HCT116 (cell line): ENCODE data around the gene HOMER2. TPM values are rescaled to one million over a fixed set of nuclear protein-coding genes. Genes with fewer than 3 reads are reported as not detected.

ENCODE experiments used
- ATAC-seq: fragments of 200-7000 bp; cut with Tn5 transposase; 2 replicates; pipeline ENCODE4 v1.9.1; 2020; ENCODE audit warnings: mild to moderate bottlenecking, moderate library complexity
- BruUV-seq: library from RNA; stranded (reverse); fragments of 400-500 nt; replicated peaks from 2 replicates; lab custom pipeline; 2021; lab: Mats Ljungman, UMichigan
- CTCF ChIA-PET: fragments of 300-600 bp; sonication (Branson Sonifier 250); formaldehyde crosslinking; loops from one replicate; lab custom pipeline; 2021; ENCODE audit warnings: antibody characterized with exemption; lab: Charles Lee
- POLR2A ChIA-PET: fragments of 300-600, 350-600 bp; sonication (Branson Sonifier 250); formaldehyde crosslinking; loops from one replicate; lab custom pipeline; 2021; ENCODE audit warnings: antibody characterized with exemption; lab: Charles Lee
- RAD21 ChIA-PET, 2 experiments: fragments of 300-600 bp; sonication (Branson Sonifier 250); formaldehyde crosslinking; loops; one replicate each; lab custom pipeline; 2023; ENCODE audit warnings: low total read pairs in 2 of 2; ENCODE audit not compliant: uncharacterized antibody in 2 of 2, unreplicated experiment in 2 of 2, low non-redundant PET in 1 of 2; lab: Charles Lee
- DNase-seq: peaks from one replicate; pipeline ENCODE4 v3.0.0-alpha.2; 2010; ENCODE audit warnings: low read depth, low spot score
- H2AFZ ChIP-seq: fragments of 200-600 bp; shearing (Covaris generic), sonication (generic); 2 replicates; pipeline ENCODE4 v1.6.1; 2017; ENCODE audit warnings: low read depth, mixed run types, mixed read lengths, antibody characterized with exemption, low read length; ENCODE audit not compliant: poor library complexity, severe bottlenecking
- H3K27ac ChIP-seq: 2 replicates; pipeline ENCODE4 v1.5.1; 2012; ENCODE audit warnings: low read depth, low read length
- H3K27me3 ChIP-seq: fragments of 200-600 bp; sonication (generic); 2 replicates; pipeline ENCODE4 v1.6.1; 2016; ENCODE audit warnings: mixed run types, low read length, mixed read lengths; ENCODE audit not compliant: insufficient read depth
- H3K36me3 ChIP-seq, 2 experiments: fragments of 200-500 bp in 1 of 2; fragments of 200-600 bp in 1 of 2; sonication (Bioruptor generic) in 1 of 2; sonication (generic) in 1 of 2; 2 replicates each; pipeline versions ENCODE4 v1.5.1 to v1.6.1; 2014 to 2016; ENCODE audit warnings: low read length in 2 of 2, inconsistent platforms in 1 of 2, mixed read lengths in 1 of 2, mixed run types in 1 of 2; ENCODE audit not compliant: insufficient read depth in 2 of 2, control insufficient read depth in 1 of 2
- H3K4me1 ChIP-seq, 2 experiments: fragments of 200-600 bp in 1 of 2; sonication (generic) in 1 of 2; 2 replicates each; pipeline versions ENCODE4 v1.5.1 to v1.6.1; 2012 to 2017; ENCODE audit warnings: low read length in 2 of 2, inconsistent platforms in 1 of 2, mild to moderate bottlenecking in 1 of 2, mixed read lengths in 1 of 2, mixed run types in 1 of 2, moderate library complexity in 1 of 2; ENCODE audit not compliant: insufficient read depth in 2 of 2, control insufficient read depth in 1 of 2
- H3K4me2 ChIP-seq: fragments of 200-600 bp; sonication (generic); 2 replicates; pipeline ENCODE4 v1.6.1; 2017; ENCODE audit warnings: mixed run types, low read length, mixed read lengths
- H3K4me3 ChIP-seq, 2 experiments: fragments of 200-600 bp in 1 of 2; sonication (generic) in 1 of 2; replicated peaks in 1 of 2; 2 replicates each; pipeline ENCODE4 v1.5.1; 2011 to 2016; ENCODE audit warnings: low read length in 2 of 2, control low read depth in 1 of 2, low read depth in 1 of 2, mild to moderate bottlenecking in 1 of 2, mixed read lengths in 1 of 2, mixed run types in 1 of 2
- H3K79me2 ChIP-seq: fragments of 200-600 bp; sonication (generic); 2 replicates; pipeline ENCODE4 v1.6.1; 2017; ENCODE audit warnings: mild to moderate bottlenecking, mixed run types, low read length, moderate library complexity, mixed read lengths; ENCODE audit not compliant: insufficient read depth
- H3K9ac ChIP-seq: fragments of 200-600 bp; sonication (generic); 2 replicates; pipeline ENCODE4 v1.6.1; 2016; ENCODE audit warnings: low read length, mixed read lengths
- H3K9me2 ChIP-seq: fragments of 200-600 bp; sonication (generic), shearing (Covaris generic); 2 replicates; pipeline ENCODE4 v1.6.1; 2017; ENCODE audit warnings: mixed run types, mild to moderate bottlenecking, moderate library complexity; ENCODE audit not compliant: insufficient read depth
- H3K9me3 ChIP-seq, 2 experiments: fragments of 200-500 bp in 1 of 2; fragments of 200-600 bp in 1 of 2; sonication (Bioruptor generic) in 1 of 2; sonication (generic) in 1 of 2; 2 replicates each; pipeline ENCODE4 v1.6.1; 2014 to 2017; ENCODE audit warnings: low read length in 2 of 2, mixed read lengths in 2 of 2, inconsistent platforms in 1 of 2, low read depth in 1 of 2, mild to moderate bottlenecking in 1 of 2, mixed run types in 1 of 2, moderate library complexity in 1 of 2; ENCODE audit not compliant: control insufficient read depth in 1 of 2, insufficient read depth in 1 of 2
- H4K20me1 ChIP-seq: fragments of 200-600 bp; sonication (generic), shearing (Covaris generic); 2 replicates; pipeline ENCODE4 v1.6.1; 2017; ENCODE audit warnings: mixed run types, mild to moderate bottlenecking, moderate library complexity; ENCODE audit not compliant: insufficient read depth
- CBX3 ChIP-seq: IDR thresholded peaks from 2 replicates; pipeline ENCODE4 v1.6.1; 2012; ENCODE audit warnings: low read depth
- CEBPB ChIP-seq: IDR thresholded peaks from 2 replicates; pipeline ENCODE4 v1.6.1; 2012; ENCODE audit warnings: low read depth
- EGR1 ChIP-seq: IDR thresholded peaks from 2 replicates; pipeline ENCODE4 v1.6.1; 2012; ENCODE audit warnings: low read depth
- ELF1 ChIP-seq: IDR thresholded peaks from 2 replicates; pipeline ENCODE4 v1.6.1; 2012; ENCODE audit warnings: low read depth, borderline replicate concordance
- EZH2 ChIP-seq: fragments of 200-600 bp; sonication (generic); IDR thresholded peaks from 2 replicates; pipeline ENCODE4 v1.6.1; 2017; ENCODE audit warnings: antibody characterized with exemption, mixed run types
- EZH2phosphoT487 ChIP-seq: fragments of 200-600 bp; IDR thresholded peaks from 2 replicates; pipeline ENCODE4 v1.6.1; 2018; ENCODE audit warnings: antibody characterized with exemption, borderline replicate concordance
- JUND ChIP-seq: IDR thresholded peaks from 2 replicates; pipeline ENCODE4 v1.6.1; 2012
- POLR2A ChIP-seq: IDR thresholded peaks from 2 replicates; pipeline ENCODE4 v1.7.0; 2011; ENCODE audit warnings: borderline replicate concordance; ENCODE audit not compliant: insufficient read depth, insufficient read length; ENCODE audit errors: extremely low read depth
- POLR2AphosphoS5 ChIP-seq: IDR thresholded peaks from 2 replicates; pipeline ENCODE4 v1.6.1; 2011; ENCODE audit warnings: mild to moderate bottlenecking, low read depth, low read length, moderate library complexity
- SIN3A ChIP-seq: IDR thresholded peaks from 2 replicates; pipeline ENCODE4 v1.6.1; 2012; ENCODE audit warnings: low read depth
- SRF ChIP-seq: IDR thresholded peaks from 2 replicates; pipeline ENCODE4 v1.6.1; 2012; ENCODE audit warnings: low read depth
- YY1 ChIP-seq: IDR thresholded peaks from 2 replicates; pipeline ENCODE4 v1.6.1; 2011; ENCODE audit warnings: low read length, low read depth, moderate library complexity, mild to moderate bottlenecking; ENCODE audit not compliant: insufficient replicate concordance; ENCODE audit errors: extremely low read depth
- ZFX ChIP-seq: fragments of 450-650 bp; IDR thresholded peaks from 2 replicates; pipeline ENCODE4 v1.6.1; 2017
- ZNF274 ChIP-seq: fragments of 200-500 bp; sonication (Bioruptor generic); IDR thresholded peaks from 2 replicates; pipeline ENCODE4 v1.6.1; 2014; ENCODE audit warnings: mild to moderate bottlenecking, low read depth, low read length, inconsistent platforms
- intact Hi-C: fragments of 100-400 bp; cut with micrococcal nuclease; formaldehyde crosslinking; loops from 2 replicates; pipeline ENCODE4 v1.10.0; 2022
- total RNA-seq: library from RNA; stranded (reverse); gene quantifications from one replicate; pipeline ENCODE4 v1.2.1, GENCODE V29; 2021; ENCODE audit not compliant: unreplicated experiment
- TF ChIP-seq, protein P1 (sequence below): IDR thresholded peaks from 2 replicates; pipeline ENCODE4 v1.6.1; 2012
- TF ChIP-seq, protein P2 (sequence below): IDR thresholded peaks from 2 replicates; pipeline ENCODE4 v1.6.1; 2011; ENCODE audit warnings: mild to moderate bottlenecking, low read length, moderate library complexity; ENCODE audit not compliant: insufficient replicate concordance; ENCODE audit errors: extremely low read depth
- TF ChIP-seq, protein P3 (sequence below), 3 experiments: fragments of 200-600 bp in 1 of 3; sonication (generic) in 1 of 3; IDR thresholded peaks in 2 of 3; conservative IDR thresholded peaks in 1 of 3; 2 replicates each; pipeline ENCODE4 v1.5.1; 2012 to 2017; ENCODE audit warnings: low read depth in 2 of 3, low read length in 2 of 3, antibody characterized with exemption in 1 of 3, borderline replicate concordance in 1 of 3, control low read depth in 1 of 3, mild to moderate bottlenecking in 1 of 3, mixed read lengths in 1 of 3, mixed run types in 1 of 3, moderate library complexity in 1 of 3; ENCODE audit not compliant: insufficient read depth in 1 of 3
- TF ChIP-seq, protein P4 (sequence below): IDR thresholded peaks from 2 replicates; pipeline ENCODE4 v1.6.1; 2012; ENCODE audit warnings: low read depth
- TF ChIP-seq, protein P5 (sequence below): IDR thresholded peaks from 2 replicates; pipeline ENCODE4 v1.6.1; 2012

HOMER2 gene
- total RNA-seq, 1 experiment from 2014 or later: 3.9 TPM

DNA sequence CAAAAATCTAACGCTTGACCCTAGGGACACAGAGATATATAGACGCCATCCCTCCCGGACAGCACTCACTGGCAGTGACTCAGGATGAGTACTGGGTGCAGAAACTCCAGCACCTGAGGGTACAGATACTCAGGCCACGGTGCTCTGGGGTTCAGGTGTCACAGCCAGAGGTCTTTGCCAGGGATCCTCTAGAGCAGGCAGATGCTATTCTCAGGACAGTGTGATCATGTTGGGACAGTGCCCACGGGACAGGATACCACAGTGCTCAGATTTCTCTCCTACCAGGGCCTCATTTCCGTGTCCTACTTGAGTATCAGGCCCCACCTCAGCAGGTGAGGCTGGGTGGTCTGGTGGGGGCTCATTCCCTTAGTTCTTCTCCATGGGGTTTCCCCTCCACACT lies 34.4 kb downstream of the HOMER2 start:
- intact Hi-C loops: no loop called here
- no TSS peak for BruUV-seq

More for the DNA sequence above, 34.4 kb downstream of the HOMER2 start:
- H3K79me2 ChIP-seq: no peaks in the 10 kb centered on the region
- TF ChIP-seq, protein P1, sequence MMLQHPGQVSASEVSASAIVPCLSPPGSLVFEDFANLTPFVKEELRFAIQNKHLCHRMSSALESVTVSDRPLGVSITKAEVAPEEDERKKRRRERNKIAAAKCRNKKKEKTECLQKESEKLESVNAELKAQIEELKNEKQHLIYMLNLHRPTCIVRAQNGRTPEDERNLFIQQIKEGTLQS: no peak
- TF ChIP-seq, protein P2, sequence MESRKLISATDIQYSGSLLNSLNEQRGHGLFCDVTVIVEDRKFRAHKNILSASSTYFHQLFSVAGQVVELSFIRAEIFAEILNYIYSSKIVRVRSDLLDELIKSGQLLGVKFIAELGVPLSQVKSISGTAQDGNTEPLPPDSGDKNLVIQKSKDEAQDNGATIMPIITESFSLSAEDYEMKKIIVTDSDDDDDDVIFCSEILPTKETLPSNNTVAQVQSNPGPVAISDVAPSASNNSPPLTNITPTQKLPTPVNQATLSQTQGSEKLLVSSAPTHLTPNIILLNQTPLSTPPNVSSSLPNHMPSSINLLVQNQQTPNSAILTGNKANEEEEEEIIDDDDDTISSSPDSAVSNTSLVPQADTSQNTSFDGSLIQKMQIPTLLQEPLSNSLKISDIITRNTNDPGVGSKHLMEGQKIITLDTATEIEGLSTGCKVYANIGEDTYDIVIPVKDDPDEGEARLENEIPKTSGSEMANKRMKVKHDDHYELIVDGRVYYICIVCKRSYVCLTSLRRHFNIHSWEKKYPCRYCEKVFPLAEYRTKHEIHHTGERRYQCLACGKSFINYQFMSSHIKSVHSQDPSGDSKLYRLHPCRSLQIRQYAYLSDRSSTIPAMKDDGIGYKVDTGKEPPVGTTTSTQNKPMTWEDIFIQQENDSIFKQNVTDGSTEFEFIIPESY: no peak
- TF ChIP-seq ELF1 (no peak), CBX3 (no peak), EGR1 (no peak), YY1 (no peak), ZNF274 (no peak), POLR2A (no peak), EZH2 (no peak), CEBPB (no peak), SRF (no peak), JUND (no peak), ZFX (no peak), SIN3A (no peak), EZH2phosphoT487 (no peak), POLR2AphosphoS5 (no peak)
- TF ChIP-seq, protein P3, sequence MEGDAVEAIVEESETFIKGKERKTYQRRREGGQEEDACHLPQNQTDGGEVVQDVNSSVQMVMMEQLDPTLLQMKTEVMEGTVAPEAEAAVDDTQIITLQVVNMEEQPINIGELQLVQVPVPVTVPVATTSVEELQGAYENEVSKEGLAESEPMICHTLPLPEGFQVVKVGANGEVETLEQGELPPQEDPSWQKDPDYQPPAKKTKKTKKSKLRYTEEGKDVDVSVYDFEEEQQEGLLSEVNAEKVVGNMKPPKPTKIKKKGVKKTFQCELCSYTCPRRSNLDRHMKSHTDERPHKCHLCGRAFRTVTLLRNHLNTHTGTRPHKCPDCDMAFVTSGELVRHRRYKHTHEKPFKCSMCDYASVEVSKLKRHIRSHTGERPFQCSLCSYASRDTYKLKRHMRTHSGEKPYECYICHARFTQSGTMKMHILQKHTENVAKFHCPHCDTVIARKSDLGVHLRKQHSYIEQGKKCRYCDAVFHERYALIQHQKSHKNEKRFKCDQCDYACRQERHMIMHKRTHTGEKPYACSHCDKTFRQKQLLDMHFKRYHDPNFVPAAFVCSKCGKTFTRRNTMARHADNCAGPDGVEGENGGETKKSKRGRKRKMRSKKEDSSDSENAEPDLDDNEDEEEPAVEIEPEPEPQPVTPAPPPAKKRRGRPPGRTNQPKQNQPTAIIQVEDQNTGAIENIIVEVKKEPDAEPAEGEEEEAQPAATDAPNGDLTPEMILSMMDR (IDR thresholded peaks at IDR 0.05 in 2 of 3, conservative IDR thresholded peaks at IDR 0.05 in 1 of 3; ENCODE audit: borderline replicate concordance in 1 of 3, insufficient read depth in 1 of 3, low read depth in 2 of 3, low read length in 2 of 3): no peak
- TF ChIP-seq, protein P4, sequence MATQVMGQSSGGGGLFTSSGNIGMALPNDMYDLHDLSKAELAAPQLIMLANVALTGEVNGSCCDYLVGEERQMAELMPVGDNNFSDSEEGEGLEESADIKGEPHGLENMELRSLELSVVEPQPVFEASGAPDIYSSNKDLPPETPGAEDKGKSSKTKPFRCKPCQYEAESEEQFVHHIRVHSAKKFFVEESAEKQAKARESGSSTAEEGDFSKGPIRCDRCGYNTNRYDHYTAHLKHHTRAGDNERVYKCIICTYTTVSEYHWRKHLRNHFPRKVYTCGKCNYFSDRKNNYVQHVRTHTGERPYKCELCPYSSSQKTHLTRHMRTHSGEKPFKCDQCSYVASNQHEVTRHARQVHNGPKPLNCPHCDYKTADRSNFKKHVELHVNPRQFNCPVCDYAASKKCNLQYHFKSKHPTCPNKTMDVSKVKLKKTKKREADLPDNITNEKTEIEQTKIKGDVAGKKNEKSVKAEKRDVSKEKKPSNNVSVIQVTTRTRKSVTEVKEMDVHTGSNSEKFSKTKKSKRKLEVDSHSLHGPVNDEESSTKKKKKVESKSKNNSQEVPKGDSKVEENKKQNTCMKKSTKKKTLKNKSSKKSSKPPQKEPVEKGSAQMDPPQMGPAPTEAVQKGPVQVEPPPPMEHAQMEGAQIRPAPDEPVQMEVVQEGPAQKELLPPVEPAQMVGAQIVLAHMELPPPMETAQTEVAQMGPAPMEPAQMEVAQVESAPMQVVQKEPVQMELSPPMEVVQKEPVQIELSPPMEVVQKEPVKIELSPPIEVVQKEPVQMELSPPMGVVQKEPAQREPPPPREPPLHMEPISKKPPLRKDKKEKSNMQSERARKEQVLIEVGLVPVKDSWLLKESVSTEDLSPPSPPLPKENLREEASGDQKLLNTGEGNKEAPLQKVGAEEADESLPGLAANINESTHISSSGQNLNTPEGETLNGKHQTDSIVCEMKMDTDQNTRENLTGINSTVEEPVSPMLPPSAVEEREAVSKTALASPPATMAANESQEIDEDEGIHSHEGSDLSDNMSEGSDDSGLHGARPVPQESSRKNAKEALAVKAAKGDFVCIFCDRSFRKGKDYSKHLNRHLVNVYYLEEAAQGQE: no peak
- TF ChIP-seq, protein P5, sequence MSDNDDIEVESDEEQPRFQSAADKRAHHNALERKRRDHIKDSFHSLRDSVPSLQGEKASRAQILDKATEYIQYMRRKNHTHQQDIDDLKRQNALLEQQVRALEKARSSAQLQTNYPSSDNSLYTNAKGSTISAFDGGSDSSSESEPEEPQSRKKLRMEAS: no peak
- TF ChIP-seq, all 23 proteins: peak for 0
- no peak for DNase-seq
- POLR2A ChIA-PET: no interaction called here
- Histone ChIP-seq H3K36me3 (no peaks in the 10 kb centered on the region), H3K27ac (no peak overlapping the region), H4K20me1 (no peaks in the 10 kb centered on the region), H3K4me3 (no peak overlapping the region), H3K9me2 (no peaks in the 10 kb centered on the region), H3K9me3 (no peaks in the 10 kb centered on the region), H3K9ac (no peak overlapping the region), H3K4me1 (no peaks in the 10 kb centered on the region), H3K27me3 (0 out of 2 replicates have a peak, but pooled peaks cover 3% of the 10 kb centered on the region), H3K4me2 (no peak overlapping the region), H2AFZ (no peak overlapping the region)
- no peak for ATAC-seq
- RAD21 ChIA-PET: no interaction called here
- CTCF ChIA-PET: no interaction called here
